Renal pelvis (tissue), 12 donors: ENCODE results near the gene SLC5A2. TPM values are rescaled to one million over a fixed set of nuclear protein-coding genes. Genes with fewer than 3 reads are reported as not detected.
"Not testable (repeated sequence)": the region's sequence is repeated elsewhere in the genome, so short reads cannot be mapped to it uniquely, and the experiment has no call there.

ENCODE experiments used
- DNase-seq: peaks from one replicate; pipeline ENCODE4 v3.0.0-alpha.2; 2013
- long read RNA-seq, 16 experiments: transcript quantifications; one replicate each; lab custom pipeline, GENCODE V29; 2026
- polyA plus RNA-seq, 3 donors: library from polyadenylated mRNA; unstranded; fragments of 120-200 nt; gene quantifications; one replicate each; pipeline ENCODE4 v1.2.1, GENCODE V29; 2013; ENCODE audit not compliant: insufficient read length in 3 of 3

The SLC5A2 gene
- polyA plus RNA-seq: 10 to 100 TPM; 55.9 to 74.2 (median 72.8) TPM
- long read RNA-seq, donor 1, transcript SLC5A2-201 (14 exons, 2,271 nt): major isoform, 6 of 28 reads
- long read RNA-seq, donor 1, partial matches to known transcripts: 9 of 28 reads
- long read RNA-seq, donor 1, other reads (novel, unspliced or antisense): 12 of 28 reads
- long read RNA-seq, donor 2, transcript SLC5A2-201 (14 exons, 2,271 nt): major isoform, 7 of 32 reads
- long read RNA-seq, donor 2, partial matches to known transcripts: 25 of 32 reads
- long read RNA-seq, donor 2, other reads (novel, unspliced or antisense): 0 of 32 reads
- long read RNA-seq, donor 3, partial matches to known transcripts: 22 of 25 reads
- long read RNA-seq, donor 3, other reads (novel, unspliced or antisense): 0 of 25 reads
- long read RNA-seq, donor 4, partial matches to known transcripts: 19 of 28 reads
- long read RNA-seq, donor 4, other reads (novel, unspliced or antisense): 6 of 28 reads
- long read RNA-seq, donor 5, partial matches to known transcripts: 8 of 9 reads
- long read RNA-seq, donor 5, other reads (novel, unspliced or antisense): 0 of 9 reads
- long read RNA-seq, donor 6, transcript SLC5A2-201 (14 exons, 2,271 nt): major isoform, 5 of 39 reads
- long read RNA-seq, donor 6, partial matches to known transcripts: 20 of 39 reads
- long read RNA-seq, donor 6, other reads (novel, unspliced or antisense): 14 of 39 reads
- long read RNA-seq, donor 7, partial matches to known transcripts: 7 of 12 reads
- long read RNA-seq, donor 7, other reads (novel, unspliced or antisense): 0 of 12 reads
- long read RNA-seq, donor 8: 0 reads
- long read RNA-seq, donor 9, partial matches to known transcripts: 39 of 58 reads
- long read RNA-seq, donor 9, other reads (novel, unspliced or antisense): 15 of 58 reads
- long read RNA-seq, donor 10, partial matches to known transcripts: 25 of 29 reads
- long read RNA-seq, donor 10, other reads (novel, unspliced or antisense): 0 of 29 reads
- long read RNA-seq, donor 11, partial matches to known transcripts: 0 of 9 reads
- long read RNA-seq, donor 11, other reads (novel, unspliced or antisense): 5 of 9 reads
- long read RNA-seq, donor 12, transcript SLC5A2-201 (14 exons, 2,271 nt): major isoform, 7 of 13 reads
- long read RNA-seq, donor 12, partial matches to known transcripts: 6 of 13 reads
- long read RNA-seq, donor 12, other reads (novel, unspliced or antisense): 0 of 13 reads
- long read RNA-seq, donor 13, partial matches to known transcripts: 0 of 2 reads
- long read RNA-seq, donor 13, other reads (novel, unspliced or antisense): 0 of 2 reads
- long read RNA-seq, donor 14: 0 reads
- long read RNA-seq, donor 15: 0 reads
- long read RNA-seq, donor 16, partial matches to known transcripts: 5 of 9 reads
- long read RNA-seq, donor 16, other reads (novel, unspliced or antisense): 0 of 9 reads

DNA sequence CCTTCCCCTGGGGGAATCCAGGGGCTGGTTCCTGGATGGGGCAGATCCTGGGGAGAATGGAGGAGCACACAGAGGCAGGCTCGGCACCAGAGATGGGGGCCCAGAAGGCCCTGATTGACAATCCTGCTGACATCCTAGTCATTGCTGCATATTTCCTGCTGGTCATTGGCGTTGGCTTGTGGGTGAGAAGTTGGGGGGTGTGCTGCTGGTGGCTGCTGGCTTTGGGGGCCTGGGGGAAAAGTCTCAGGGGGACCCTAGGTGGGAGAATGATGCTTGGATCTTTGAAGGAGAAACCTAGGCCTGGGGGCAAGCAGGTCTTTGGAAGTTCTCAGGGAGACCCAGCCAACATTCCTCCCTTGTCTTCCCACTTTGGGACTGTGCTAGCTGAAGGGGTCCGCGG lies at the start of gene SLC5A2:
TSS of gene SLC5A2 (plus strand) at position 43 of the 400 bp plus-strand sequence. CDS start at position 57, 14 bp downstream.
- no peak for DNase-seq

DNA sequence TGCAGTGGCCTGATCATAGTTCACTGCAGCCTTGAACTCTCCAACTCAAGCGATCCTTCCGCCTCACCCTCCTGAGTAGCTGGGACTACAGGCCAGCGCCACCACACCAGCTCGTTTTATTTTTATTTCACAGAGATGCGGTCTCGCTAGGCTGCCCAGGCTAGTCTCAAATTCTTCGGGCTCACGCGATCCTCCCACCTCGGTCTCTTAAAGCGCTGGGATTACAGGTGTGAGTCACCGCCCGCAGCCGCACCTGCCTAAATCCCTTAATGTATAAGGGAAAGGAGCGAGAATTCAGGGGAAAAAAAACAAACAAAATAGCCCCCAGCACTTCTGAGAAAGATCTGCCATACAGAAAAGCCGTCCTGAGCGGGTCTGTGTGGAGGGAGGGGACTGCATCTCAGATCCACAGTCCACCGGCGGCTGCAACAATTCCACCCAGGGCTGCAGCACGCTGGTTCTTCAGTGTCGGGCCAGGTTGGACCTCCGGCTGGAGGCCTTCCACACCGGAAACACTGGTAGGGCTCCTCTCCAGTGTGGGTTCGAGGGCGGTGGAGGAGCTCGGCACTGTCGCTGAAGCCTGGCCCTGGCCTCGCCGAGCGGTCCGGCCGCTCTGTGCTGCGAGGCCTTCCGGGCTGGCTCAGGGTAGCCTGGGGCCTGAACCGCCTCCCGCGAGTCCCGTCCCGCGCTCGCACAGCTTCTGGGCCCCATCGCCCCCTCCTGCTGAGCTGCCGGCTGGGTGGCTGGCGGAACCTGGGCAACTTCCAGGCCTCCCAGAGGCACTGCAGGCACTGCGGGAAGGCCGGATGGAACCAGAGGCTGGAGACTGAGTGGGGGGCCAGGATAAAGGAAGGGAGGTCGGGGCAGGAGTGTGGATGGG lies 47.3 kb upstream of the SLC5A2 start:
- no peak for DNase-seq

DNA sequence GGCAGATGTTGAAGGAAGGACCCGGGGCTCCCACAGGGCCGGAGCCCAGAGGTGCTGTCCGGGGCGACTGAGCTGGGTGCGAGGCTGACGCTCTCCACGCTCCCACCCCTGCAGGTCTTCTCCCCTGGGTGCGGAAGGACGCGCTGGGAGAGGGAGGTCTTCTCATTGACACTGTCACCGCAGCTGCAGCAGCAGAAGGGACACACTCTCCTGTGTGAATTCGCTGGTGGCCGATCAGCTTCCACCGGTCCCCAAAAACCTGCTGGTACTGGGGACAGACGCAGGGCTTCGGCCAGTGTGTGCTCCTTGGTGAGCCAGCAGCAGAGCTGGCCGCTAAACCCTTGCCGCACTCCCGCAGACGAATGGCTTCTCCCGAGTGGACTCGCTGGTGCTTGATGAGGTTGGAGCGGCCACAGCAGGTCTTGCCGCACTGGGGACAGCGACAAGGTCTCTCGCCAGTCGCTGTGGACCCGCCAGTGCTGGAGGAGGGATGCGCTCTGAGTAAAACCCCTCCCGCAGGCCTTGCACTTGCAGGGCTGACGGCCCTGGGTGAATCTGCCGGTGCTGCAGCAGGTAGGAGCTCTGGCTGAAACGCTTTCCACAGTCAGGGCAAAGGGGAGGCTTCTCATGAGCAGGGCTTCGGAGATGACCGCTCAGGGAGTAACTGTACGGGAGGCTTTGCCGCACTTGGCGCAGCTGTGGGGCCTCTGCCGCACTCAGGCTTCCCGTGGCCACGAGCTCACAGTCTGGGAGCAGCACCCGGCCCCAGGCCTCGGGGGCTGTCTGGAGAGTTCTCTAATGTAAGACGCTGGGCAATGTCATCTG lies 46.5 kb upstream of the SLC5A2 start:
- DNase-seq: no peak

DNA sequence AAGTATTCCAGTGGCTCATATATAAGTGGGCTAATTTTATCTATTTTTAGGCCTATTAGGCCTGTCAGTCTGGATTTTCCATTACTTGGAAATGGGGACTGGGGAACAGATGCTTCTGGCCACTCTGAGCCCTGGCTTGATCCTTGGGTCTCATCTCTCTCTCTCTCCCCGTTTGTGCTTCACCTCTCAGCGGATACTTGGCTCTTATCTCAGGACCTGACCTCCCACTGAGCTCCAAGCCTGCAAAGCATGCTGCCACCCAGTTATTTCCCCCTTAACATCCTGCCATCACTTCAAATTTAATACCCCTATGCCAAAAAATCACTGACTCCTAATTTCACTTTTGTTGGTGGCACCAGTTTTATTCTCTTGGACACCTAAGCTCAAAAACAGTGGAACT lies 44.5 kb upstream of the SLC5A2 start:
- no peak for DNase-seq

DNA sequence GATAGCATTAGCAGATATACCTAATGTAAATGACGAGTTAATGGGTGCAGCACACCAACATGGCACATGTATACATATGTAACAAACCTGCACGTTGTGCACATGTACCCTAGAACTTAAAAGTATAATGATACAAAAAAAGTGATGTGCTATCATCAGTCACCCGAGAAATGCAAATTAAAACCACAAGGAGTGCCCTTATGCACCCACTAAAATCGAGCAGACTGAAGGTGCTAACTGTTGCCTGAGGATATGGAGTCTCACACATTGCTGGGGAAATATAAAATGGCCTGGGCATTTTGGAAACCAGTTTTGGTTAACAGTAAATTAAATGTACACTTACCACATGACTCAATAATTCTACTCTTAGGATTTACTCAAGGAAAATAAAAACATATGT lies 43.9 kb upstream of the SLC5A2 start:
- not testable (repeated sequence) for DNase-seq

DNA sequence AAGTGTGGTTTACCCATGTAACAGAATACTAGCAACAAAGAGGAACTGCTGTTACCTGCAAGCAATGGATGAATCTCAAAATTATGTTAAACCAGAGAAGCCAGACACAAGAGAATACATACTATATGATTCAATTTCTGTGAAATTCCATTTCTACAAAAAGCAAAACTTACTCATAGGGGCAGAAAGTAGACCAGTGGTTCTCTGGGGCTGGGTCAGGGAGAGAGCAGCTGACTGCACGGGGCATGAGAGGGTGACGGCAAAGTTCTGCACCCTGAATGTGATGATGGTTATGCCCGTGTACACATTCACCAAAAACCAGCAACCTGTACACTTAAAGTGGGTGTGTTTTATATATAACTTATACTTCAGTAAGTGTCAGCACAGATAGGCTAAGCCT lies 43.4 kb upstream of the SLC5A2 start:
- no peak for DNase-seq

DNA sequence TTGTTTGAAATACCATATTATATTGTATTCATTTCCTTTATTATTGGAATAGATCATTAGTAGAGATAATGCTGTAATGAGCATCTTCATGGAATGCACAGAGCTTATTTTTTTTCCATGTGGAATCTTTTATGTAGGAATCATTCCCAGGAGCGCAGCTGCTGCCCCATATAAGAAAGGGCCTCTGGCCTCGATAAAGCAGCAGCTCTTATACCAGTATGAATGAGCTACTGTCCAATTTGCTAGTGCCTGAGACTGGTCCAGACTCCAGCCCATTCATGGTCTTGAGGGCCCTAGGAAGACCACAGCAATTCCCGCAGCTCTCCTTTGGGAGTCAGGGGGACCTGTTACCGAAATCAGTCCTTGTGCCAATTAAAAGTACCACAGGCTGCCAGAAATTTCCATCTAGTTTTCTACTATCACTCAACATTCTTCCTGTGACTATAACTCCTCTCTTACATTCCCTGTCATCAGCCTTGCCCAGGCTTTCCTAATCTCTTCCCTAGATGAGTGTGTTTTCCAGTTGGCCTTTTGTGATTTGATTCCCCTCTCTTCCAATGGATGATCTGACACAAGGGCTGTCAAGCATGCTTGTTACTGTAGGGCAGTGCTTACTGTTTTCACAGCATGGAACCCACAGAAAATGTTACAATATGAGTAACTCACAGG lies 42.3 kb upstream of the SLC5A2 start:
- no peak for DNase-seq

DNA sequence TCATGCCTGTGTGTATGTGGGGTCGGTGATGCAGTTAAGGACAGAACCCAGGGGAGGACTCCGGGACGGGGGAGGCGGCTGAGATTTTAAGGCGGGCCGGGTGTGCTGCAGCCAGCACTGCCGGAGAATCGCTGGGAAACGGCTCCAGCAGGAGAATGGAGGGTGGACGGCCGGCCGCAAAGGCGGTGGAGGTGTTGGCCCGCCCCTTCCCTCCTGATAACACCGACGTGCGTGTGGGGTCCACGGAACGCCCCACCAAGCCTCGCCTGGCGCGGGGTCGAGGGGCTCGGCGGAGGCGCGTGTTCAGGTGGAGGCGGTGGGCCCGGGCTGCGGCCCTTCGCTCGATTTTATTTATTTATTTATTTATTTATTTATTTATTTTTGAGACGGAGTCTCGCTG lies 41.0 kb upstream of the SLC5A2 start:
- no peak for DNase-seq

DNA sequence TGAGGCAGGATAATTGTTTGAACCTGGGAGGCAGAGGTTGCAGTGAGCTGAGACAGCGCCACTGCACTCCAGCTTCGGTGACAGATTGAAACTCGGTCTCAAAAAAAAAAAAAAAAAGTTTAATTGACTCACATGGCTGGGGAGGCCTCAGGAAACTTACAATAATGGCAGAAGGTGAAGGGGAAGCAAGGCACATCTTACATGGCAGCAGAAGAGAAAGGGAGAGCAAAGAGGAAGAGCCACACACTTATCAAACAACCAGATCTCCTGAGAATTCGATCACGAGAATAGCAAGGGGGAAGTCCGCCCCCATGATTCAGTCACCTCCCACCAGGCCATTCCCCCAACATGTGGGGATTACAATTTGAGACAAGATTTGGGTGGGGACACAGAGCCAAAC lies 37.0 kb upstream of the SLC5A2 start:
- DNase-seq: not testable (repeated sequence)

DNA sequence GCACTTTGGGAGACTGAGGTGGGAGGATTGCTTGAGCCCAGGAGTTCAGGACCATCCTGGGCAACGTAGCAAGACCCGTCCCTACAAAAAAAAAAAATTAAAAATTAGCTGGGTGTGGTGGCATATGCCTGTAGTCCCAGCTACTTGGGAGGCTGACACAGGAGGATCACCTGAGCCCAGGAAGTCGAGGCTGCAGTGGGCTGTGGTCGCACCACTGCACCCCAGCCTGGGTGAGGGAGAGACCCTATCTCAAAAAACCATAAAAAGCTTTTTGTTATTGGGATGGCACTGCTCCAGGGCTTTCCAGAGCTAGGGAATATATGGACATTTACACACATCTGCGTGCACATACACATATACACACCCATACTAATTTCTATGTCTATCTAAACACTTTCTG lies 31.7 kb upstream of the SLC5A2 start:
- DNase-seq: no peak

DNA sequence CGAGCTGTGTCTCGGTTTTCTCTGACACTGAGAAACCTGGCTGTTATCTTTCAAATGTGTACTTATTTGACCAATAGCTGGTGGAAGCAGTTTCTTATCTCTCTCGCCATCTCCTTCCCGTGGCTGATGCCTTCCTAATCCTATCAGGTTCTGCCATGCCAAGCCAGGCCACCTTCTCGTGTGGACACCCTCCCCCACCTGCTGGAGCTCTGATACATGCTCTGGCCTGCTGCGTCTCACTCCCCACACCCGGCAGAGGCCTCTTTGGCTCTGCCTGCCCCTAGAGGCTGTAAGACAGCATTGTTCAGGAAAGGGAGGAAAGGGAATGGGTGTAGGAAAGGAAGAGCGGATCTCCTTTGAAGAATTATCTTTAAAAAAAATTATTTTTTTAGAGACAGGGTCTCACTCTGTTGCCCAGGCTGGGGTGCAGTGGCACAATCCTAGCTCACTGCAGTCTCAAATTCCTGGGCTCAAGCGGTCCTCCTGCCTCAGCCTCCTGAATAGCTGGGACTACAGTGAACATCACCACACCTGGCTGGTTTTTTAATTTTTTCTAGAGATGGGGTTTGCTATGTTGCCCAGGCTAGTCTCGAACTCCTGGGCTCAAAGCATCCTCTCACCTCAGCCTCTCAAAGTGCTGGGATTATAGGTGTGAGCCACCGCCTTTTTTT lies 31.1 kb upstream of the SLC5A2 start:
- DNase-seq: peak; percentile 78

DNA sequence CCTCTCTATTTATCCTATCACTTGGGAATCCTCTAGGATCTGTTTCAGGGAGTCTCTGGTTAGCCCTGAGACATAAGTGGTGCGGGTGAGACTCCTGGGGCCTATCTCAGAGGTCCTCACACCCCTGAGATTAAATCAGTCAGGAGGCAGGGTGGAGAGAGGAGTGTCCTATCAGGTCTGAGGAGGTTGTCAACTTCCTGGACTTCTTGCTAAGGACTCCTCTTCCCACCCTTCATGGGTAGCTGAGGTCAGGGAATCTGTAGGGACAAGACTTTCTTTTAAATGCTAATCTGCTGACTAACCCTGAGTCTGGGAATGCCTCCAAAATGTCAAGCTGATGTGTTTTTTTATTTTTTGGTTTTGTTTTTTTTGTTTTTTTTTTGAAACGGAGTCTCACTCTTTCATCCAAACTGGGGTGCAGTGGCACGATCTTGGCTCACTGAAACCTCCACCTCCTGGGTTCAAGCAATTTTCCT lies 30.3 kb upstream of the SLC5A2 start:
- DNase-seq: no peak

DNA sequence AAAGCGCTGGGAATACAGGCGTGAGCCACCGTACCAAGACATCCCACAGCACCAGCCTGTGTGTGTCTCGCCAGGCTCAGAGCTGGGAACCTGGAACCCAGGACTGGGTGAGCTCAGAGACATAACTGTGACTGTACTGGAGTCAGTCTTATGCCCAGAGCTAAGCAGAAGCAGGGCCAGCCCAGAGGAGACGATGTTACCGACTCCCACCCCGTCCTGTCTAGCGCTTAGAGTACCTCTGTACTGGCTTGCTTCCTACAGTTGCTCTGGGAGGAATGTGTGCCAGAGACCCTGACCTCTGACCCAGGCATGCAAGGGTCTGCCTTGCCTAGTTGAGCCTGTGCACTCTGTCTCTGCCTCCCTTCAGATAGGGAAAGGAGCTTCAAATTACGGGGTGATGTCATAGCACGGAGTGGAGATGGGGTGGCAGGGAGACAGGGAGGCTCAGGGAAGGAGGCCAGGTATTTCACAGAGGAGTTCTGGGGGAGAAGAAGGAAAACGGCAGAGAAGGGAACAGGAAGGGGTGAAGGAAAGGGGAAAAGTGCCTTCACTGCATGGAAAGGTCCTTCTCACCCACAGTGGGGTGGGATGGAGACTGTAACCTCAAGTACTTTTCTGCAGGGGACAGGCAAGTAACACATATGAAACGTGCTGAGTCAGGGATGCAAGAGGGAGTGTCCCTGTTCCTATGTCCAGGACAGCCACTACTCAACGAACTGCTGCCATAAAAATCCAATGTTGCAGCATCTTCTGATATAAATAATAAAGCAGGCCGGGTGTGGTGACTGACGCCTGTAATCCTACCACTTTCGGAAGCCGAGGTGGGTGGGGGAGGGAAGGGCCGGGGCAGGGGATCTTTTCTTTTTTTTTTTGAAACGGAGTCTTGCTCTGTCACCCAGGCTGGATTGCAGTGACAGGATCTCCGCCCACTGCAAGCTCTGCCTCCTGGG lies 29.4 kb upstream of the SLC5A2 start:
- no peak for DNase-seq

DNA sequence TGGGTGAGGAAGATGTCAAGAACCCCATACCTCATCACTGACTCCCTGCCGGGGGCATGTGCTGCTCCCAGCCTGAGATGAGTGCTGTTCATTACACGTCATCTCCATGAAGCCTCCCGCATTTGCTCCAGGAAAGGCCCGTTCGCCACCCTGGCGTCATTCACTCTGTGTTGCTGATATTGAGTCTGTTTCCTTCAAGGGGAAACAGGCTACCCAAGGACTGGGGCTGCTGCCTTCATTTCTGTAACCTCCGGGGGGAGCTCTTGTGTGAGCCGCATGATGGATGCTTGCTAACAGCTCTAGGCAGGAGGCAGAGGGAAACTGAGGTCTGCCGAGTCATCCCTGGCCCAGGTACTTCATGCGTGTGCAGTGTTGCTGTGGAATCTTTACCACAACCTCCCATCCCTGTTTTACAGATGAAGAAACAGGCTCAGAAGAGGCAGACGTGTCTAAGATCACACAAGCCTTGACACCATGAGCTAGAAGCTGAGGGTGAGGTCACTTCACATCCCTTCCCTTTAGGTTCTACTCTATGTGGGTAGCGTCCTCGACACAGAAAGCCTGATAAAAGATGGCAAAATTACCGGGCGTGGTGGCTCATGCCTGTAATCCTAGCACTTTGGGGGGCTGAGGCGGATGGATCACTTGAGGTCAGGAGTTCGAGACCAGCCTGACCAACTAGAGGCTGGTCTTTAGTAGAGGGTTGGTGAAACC lies 27.2 kb upstream of the SLC5A2 start:
- no peak for DNase-seq

DNA sequence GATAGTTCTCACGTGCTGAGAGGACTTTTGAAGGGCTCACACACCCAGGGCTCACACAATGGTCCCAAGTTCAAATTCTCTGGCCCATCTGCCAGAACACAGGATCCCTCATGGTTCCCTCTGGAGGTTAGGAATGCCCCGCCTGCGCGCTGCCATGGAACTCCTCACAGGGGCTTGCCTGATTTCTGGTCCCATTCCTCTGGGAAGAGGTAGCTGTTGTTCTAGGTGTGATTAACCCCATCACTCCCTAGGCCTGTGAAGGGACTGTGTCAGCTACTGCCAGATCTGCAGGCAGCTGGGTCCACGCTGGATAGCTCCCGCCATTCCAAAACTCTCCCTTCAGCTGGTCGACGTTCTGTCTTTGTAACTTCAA lies 25.9 kb upstream of the SLC5A2 start:
- DNase-seq: no peak

DNA sequence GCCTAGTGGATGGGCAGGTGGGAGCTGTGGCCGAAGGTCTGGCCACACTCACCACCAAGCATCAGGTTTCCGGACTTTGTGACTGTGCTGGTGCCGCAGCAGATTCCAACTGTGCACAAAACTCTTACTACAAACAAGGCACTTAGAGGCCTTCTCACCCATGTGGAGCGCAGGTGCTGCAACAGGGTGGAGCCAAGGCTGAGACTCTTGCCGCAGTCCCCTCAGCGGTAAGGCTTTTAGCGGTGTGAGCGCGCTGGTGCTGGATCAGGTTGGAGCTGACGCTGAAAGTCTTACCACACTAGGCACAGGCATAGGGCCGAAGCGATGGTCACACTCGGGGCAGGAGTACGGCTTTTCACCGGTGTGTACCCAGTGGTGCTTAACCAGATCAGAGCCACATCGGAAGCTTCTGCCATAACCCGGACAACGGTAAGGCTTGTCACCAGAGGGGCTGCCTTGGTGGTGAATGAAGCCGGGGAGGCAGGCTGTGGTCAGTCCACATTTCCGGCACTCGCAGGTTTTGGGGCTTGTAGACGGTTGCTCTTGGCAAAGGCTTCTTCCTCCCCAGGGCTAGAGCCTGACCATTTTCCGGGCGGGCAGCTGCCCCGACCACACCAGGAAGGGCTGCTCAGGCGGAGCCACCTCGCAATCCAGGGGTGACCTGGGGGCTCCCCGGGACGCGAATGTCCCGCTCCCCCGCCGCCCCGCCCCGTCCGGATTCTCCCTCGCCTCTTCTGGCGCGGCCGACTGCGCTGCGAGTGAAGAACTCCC lies 24.7 kb upstream of the SLC5A2 start:
- DNase-seq: peak; percentile 40
